Breast epithelium (tissue), 3 donors: ENCODE results near the gene ROCK1.

Experiments
- CTCF ChIP-seq, 3 donors: fragments of 450-650 bp; IDR thresholded peaks; one replicate each; pipeline ENCODE4 v1.5.1; 2016 to 2017; ENCODE audit warnings: antibody characterized with exemption in 3 of 3, mild to moderate bottlenecking in 3 of 3, moderate library complexity in 3 of 3
- POLR2A ChIP-seq: fragments of 450-650 bp; IDR thresholded peaks from one replicate; pipeline ENCODE4 v1.6.1; 2016; ENCODE audit warnings: antibody characterized with exemption, mild to moderate bottlenecking, moderate library complexity
- POLR2AphosphoS5 ChIP-seq, 3 donors: sonication (generic); formaldehyde crosslinking; IDR thresholded peaks; one replicate each; pipeline ENCODE4 v1.6.1; 2017; ENCODE audit warnings: antibody characterized with exemption in 3 of 3

- TF ChIP-seq CTCF (IDR thresholded peaks at IDR 0.05) (no peak), POLR2A (no peak), POLR2AphosphoS5 (IDR thresholded peaks at IDR 0.05) (no peak)
Observed at GRCh38 chr18:21112140-21112473, 494 bp upstream of the ROCK1 start.
